Measurements from ENCODE around the gene CCDC51. TPM values are rescaled to one million over a fixed set of nuclear protein-coding genes. Genes with fewer than 3 reads are reported as not detected.

CCDC51 gene
- polyA plus RNA-seq, 1 of the 3 experiments (the other 2 are of a cell fraction): 24.2 TPM

GRCh38 chr3:48446043-48446424 is 6.1 kb upstream of the CCDC51 start:
- Histone ChIP-seq H3K9me3 (no peaks in the 10 kb centered on the region), H3K4me1 (ENCODE audit: control insufficient read depth in 1 of 2, insufficient read depth in 2 of 2, low read depth in 1 of 2, low read length in 1 of 2) (peaks cover 8 to 22% of the 10 kb centered on the region in 2 experiments), H3F3A (replicated peaks; ENCODE audit: insufficient read depth) (peaks cover 32% of the 10 kb centered on the region), H3K27me3 (ENCODE audit: insufficient read depth) (no peaks in the 10 kb centered on the region), H3K27ac (ENCODE audit: low read depth in 2 of 2, low read length in 1 of 2) (peak overlapping the region; percentile 60 to 68), H3K9me2 (no peaks in the 10 kb centered on the region), H3K4me2 (peak overlapping the region; percentile 78), H4K20me1 (ENCODE audit: insufficient read depth) (peaks cover 9% of the 10 kb centered on the region), H3K36me3 (replicated peaks in 1 of 2; ENCODE audit: control insufficient read depth in 1 of 2, insufficient read depth in 2 of 2, low read length in 1 of 2) (peaks cover 21 to 30% of the 10 kb centered on the region in 2 experiments), H3K79me2 (ENCODE audit: insufficient read depth) (peaks cover 62% of the 10 kb centered on the region), H3K4me3 (ENCODE audit: low read depth in 2 of 2, low read length in 1 of 2) (peak overlapping the region; percentile 77 to 97), H3K9ac (peak overlapping the region; percentile 88), H2AFZ (ENCODE audit: low read depth) (peak overlapping the region; percentile 85)
- ChIA-PET CTCF (interaction anchor here (0.8 to 6.6 kb wide), 15 partner anchors 10 to 252 kb away, joined by 3 to 57 read pairs (median 4); partner anchors contain the start of genes CELSR3 and SLC26A6), POLR2A (interaction anchor here (0.5 to 2.1 kb wide), 11 partner anchors 12 to 681 kb away, joined by 3 to 7 read pairs (median 4); partner anchors contain the start of gene CDC25A)
- WGBS (ENCODE audit: low lambda C conversion rate): 17% methylated on average over 6 of the region's 6 CpGs
- no peak for TF ChIP-seq MEF2A (IDR thresholded peaks at IDR 0.05; ENCODE audit: borderline replicate concordance, low read depth)
- no peak for DNase-seq

GRCh38 chr3:48445277-48445882 is 5.5 kb upstream of the CCDC51 start:
- no peaks in the 10 kb centered on the region for H3K27me3 ChIP-seq (ENCODE audit: insufficient read depth)
- peak overlapping the region; percentile 77 to 97; a peak in 3 of 4 replicates for H3K4me3 ChIP-seq (ENCODE audit: low read depth in 2 of 2, low read length in 1 of 2)
- H3K27ac ChIP-seq (ENCODE audit: low read depth in 2 of 2, low read length in 1 of 2): no peak overlapping the region
- TF ChIP-seq CHD2 (IDR thresholded peaks at IDR 0.05; ENCODE audit: low read length, partially characterized antibody) (no peak), TEAD4 (IDR thresholded peaks at IDR 0.05; ENCODE audit: borderline replicate concordance, insufficient read depth) (no peak), SIN3A (IDR thresholded peaks at IDR 0.05; ENCODE audit: borderline replicate concordance, low read depth, low read length) (no peak), EP300 (IDR thresholded peaks at IDR 0.05; ENCODE audit: borderline replicate concordance in 1 of 2, low read depth in 1 of 2, low read length in 1 of 2) (no peak), NFIC (IDR thresholded peaks at IDR 0.05; ENCODE audit: borderline replicate concordance) (no peak), NRF1 (IDR thresholded peaks at IDR 0.05; ENCODE audit: low read depth, low read length) (no peak), MEF2A (IDR thresholded peaks at IDR 0.05; ENCODE audit: borderline replicate concordance, low read depth) (no peak), TCF12 (IDR thresholded peaks at IDR 0.05) (no peak), RAD21 (IDR thresholded peaks at IDR 0.05; ENCODE audit: low read length) (no peak), MXI1 (IDR thresholded peaks at IDR 0.05; ENCODE audit: low read depth, low read length) (no peak), EZH2phosphoT487 (IDR thresholded peaks at IDR 0.05; ENCODE audit: borderline replicate concordance, low read depth) (no peak), SMC3 (IDR thresholded peaks at IDR 0.05; ENCODE audit: low read depth, low read length) (no peak), RXRA (IDR thresholded peaks at IDR 0.05; ENCODE audit: borderline replicate concordance, low read depth) (no peak), GABPA (IDR thresholded peaks at IDR 0.05; ENCODE audit: low read depth) (no peak), ZBTB33 (IDR thresholded peaks at IDR 0.05; ENCODE audit: borderline replicate concordance, low read depth) (no peak), CTCF (IDR thresholded peaks at IDR 0.05) (no peak), ELF1 (IDR thresholded peaks at IDR 0.05) (no peak), FOXJ3 (CRISPR knock-in tag; IDR thresholded peaks at IDR 0.05) (no peak), FOXM1 (IDR thresholded peaks at IDR 0.05; ENCODE audit: low read depth) (no peak), POLR2AphosphoS5 (IDR thresholded peaks at IDR 0.05; ENCODE audit: low read depth, low read length) (no peak; the same call in 1 of the 2 replicates)
- H3K36me3 ChIP-seq (replicated peaks in 1 of 2; ENCODE audit: control insufficient read depth in 1 of 2, insufficient read depth in 2 of 2, low read length in 1 of 2): peaks cover 21 to 27% of the 10 kb centered on the region in 2 experiments
- ChIA-PET CTCF (interaction anchor here (1.0 to 6.6 kb wide), 10 partner anchors 10 to 251 kb away, joined by 3 to 57 read pairs (median 5); partner anchors contain the start of gene SLC26A6), POLR2A (interaction anchor here (1.2 to 2.1 kb wide), 5 partner anchors 17 to 295 kb away, joined by 3 to 7 read pairs (median 6); no protein-coding TSS in a partner anchor)
- H3K9me3 ChIP-seq: no peaks in the 10 kb centered on the region
- H3K4me1 ChIP-seq (ENCODE audit: control insufficient read depth in 1 of 2, insufficient read depth in 2 of 2, low read depth in 1 of 2, low read length in 1 of 2): peaks cover 8 to 22% of the 10 kb centered on the region in 2 experiments
- H3F3A ChIP-seq (replicated peaks; ENCODE audit: insufficient read depth): peaks cover 32% of the 10 kb centered on the region
- H3K79me2 ChIP-seq (ENCODE audit: insufficient read depth): peaks cover 69% of the 10 kb centered on the region
- no peak overlapping the region for H2AFZ ChIP-seq (ENCODE audit: low read depth)
- no peak for DNase-seq
- H3K9ac ChIP-seq: no peak overlapping the region
- peaks cover 9% of the 10 kb centered on the region for H4K20me1 ChIP-seq (ENCODE audit: insufficient read depth)
- WGBS (ENCODE audit: low lambda C conversion rate): 86% methylated on average over 6 of the region's 6 CpGs
- H3K9me2 ChIP-seq: no peaks in the 10 kb centered on the region
- H3K4me2 ChIP-seq: peak overlapping the region; percentile 78
